CD4-positive, alpha-beta T cell treated with Interleukin-15 for 1 hour (primary cell): ENCODE measurements around the gene KIAA1217.
"Not testable (repeated sequence)": the region's sequence is repeated elsewhere in the genome, so short reads cannot be mapped to it uniquely, and the experiment has no call there.

Source experiments
- DNase-seq: peaks from one replicate; pipeline ENCODE4 v3.0.0-alpha.2; 2020

Gene KIAA1217

DNA sequence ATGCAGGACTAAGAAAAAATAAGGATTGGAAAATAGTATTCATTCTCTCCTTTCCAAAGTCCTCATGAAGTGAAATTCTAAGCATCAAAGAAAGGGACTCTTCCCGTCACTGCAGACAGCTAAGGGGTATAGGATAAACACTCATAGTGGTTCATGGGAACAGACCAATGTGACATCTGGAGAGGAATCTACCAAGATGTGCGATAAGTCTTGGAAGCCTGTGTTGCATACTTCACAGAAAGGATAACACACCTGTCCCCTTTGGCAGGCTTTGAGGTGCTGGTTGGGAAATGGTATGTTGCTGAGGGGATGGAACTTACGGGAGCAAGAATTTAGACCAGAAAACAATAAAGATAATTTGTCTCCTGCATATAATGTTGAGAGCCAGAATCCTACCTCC is 266.7 kb downstream of the KIAA1217 start:
- DNase-seq, result no peak

DNA sequence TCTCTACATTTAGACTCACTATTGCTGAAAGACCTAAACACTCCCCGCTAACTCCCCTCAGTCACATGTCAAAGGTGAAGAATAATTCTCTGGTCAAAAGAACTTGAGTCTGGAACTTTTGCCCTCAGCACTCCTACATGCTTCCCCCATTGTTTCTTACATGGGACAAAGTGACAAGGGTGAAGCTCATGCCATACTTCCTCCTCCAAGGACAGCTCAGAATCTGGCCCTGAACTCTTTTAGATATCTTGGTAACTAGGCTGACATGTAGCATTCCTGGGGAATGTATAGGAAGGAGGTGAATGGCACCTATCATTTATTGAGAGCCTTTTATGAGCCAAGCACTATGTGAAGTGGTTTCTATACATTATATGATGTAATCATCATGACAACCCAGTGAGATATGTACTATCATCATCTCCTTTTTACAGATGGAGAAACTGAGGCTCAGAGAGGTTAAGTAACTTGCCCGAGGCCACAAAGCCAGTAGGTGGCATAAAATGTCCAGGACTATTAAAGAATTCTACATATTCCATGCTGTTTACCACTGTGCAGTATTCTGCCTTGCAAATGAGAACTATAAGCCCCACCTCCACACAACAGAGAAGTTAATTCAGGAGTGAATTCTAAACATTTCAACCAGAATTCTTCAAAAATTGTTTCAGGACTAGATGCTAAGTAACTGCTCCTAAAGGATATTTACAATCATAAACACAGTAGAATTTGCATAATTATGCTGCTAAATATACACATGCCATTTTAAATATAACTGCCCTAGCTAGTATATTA is 268.2 kb downstream of the KIAA1217 start:
- no peak for DNase-seq

- no peak for DNase-seq
These were observed 269.0 kb downstream of the KIAA1217 start for GRCh38 chr10:24477915-24478314.

GRCh38 chr10:24479806-24480205 is 270.9 kb downstream of the KIAA1217 start:
- DNase-seq, result no peak

DNA sequence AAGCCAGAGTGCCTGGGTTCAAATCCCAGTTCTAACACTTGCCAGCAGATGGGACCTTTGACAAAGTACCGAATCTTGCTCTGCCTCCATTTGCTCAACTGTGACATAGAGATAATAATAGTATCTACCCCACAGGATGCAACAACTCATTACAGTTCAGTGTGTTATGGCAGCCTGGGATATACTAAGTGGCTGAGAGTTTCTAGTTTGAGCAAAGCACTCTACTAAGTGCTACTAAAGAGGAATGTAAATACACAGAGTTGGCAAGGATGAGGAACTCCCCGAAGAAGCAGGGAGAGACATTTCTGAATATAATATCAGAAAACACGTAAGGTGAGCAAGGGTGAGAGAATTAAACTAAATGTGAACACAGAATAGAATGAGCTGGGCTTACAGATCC is 271.5 kb downstream of the KIAA1217 start:
- no peak for DNase-seq

DNA sequence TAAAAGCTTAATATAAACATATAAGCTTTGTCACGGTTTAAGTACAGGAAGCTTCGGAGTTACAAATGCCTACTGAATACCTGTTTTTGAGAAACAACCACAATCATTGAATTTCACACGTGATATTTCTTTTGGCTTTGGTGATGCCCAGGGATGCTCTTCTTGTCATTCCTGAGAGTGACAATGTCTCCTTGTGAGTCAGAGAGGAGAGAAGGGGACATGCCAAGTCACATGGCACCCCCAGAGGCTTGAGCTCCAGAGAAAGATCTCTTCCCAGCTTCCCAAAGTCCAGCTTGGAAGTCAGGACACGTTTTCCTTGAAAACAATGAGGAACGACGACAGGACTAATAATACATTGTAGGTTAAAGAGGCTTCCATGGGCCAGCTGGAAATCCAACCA is 272.3 kb downstream of the KIAA1217 start:
- DNase-seq, result no peak

GRCh38 chr10:24482713-24483112 is 273.8 kb downstream of the KIAA1217 start:
- not testable (repeated sequence) for DNase-seq

GRCh38 chr10:24483701-24484100 is 274.8 kb downstream of the KIAA1217 start:
- no peak for DNase-seq

GRCh38 chr10:24484771-24485170 is 275.8 kb downstream of the KIAA1217 start:
- no peak for DNase-seq

DNA sequence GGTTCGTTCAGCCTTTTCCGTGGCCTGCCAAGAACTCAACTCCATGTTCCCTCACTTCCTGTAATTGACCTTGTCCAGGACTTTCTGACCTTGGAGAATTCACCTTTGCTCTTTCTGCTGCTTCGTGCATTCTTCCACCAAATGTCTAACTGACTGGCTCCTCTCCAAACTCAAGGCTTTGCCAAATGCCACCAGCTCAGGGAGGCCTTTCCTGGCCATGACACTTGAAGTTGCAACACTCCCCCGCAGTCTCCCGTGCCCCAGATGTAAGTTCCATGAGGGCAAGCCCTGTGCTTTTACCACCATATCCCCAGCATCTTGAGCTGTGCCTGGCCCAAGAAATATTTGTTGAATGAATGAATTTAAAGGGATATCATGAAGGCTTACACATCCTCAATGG is 276.4 kb downstream of the KIAA1217 start:
- DNase-seq, result no peak

- DNase-seq, result no peak
These were observed 279.7 kb downstream of the KIAA1217 start for GRCh38 chr10:24488631-24489030.

GRCh38 chr10:24493165-24493564 is 284.2 kb downstream of the KIAA1217 start:
- no peak for DNase-seq

- DNase-seq, result no peak
These were observed 285.3 kb downstream of the KIAA1217 start for GRCh38 chr10:24494236-24494635.

DNA sequence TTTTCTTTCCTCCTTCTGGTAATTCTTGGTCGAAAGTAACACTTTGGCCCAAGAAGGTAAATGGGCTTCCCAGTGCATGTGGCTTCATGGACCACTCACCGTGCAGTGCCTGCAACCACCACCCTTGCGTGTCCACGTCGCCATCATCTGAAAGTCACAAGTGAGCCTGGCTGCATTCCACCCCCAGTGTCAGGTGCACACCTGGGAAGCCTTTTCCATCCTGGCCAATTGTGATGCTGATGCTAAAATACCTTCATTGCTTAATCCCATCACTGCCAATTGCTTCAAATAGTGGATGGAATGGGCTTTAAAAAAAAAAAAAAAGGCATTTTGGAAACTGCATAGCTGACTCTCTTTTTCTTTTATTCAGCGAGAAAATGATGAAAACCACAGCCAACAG is 285.8 kb downstream of the KIAA1217 start:
- DNase-seq, result no peak

GRCh38 chr10:24495666-24496460 is 286.9 kb downstream of the KIAA1217 start:
- DNase-seq, result no peak

DNA sequence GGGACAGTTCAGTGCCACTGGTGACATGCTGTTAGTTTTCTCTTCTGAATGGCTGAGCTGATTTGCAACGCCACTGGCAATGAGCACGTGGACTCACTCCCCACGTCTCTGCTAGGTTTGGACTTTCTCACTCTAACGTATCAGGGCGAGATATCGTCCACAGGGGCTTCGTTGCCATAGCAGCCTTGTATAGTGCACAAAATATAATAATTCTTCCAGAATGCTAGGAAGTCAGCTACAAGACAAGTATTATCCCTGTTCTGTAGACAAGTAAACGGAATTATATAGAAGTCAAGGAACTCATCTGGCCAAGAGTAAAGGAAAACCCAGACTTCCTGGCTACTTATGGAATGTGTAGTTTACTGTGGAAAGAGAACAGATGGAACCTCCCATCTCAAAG is 288.0 kb downstream of the KIAA1217 start:
- no peak for DNase-seq

- DNase-seq, result no peak
These were observed 292.2 kb downstream of the KIAA1217 start for GRCh38 chr10:24501056-24501711.

DNA sequence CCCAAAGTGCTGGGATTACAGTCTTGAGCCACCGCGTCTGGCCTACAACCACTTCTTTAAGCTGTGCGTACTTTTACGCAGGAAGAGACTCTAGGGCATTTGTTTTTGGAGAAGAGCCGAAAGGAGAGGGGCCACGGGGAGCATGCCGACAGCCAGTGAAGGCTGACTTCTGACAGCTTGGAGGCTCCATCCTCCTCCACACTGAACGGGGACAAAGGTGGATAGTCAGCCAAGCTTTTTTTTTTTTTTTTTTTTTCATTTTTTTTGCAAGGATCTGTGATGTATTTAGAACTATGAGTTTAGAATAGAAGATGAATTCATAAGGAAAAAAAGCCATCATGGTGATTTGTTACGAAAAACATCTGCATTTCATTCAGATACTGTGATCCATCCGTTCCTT is 293.1 kb downstream of the KIAA1217 start:
- no peak for DNase-seq

DNA sequence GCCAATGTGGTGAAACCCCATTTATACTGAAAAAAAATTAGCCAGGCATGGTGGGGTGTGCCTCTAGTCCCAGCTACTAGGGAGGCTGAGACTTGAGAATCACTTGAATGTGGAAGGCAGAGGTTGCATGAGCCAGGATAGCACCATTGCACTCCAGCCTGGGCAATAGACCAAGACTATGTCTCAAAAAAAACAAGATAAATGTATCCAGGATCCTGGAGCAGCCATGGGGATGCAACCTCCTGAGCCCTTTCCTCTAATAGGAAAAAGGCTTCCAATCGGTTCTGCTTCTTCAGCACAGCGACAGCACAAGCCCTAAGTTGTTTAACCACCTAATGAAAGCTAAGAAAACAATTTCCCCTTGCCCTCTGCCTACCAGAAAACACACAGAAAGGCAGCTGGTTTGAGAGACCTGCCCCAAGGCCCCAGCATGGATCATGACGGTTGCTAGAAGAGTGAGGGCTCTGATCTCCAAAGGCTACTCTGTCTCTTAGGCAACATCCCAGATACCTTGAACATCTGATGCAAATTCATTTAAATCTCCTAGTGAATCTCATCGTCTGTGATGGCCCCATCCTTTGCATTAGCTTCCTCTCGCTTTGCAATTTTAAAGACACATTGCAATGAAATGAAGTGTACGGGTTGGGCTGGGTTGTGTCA is 294.0 kb downstream of the KIAA1217 start:
- no peak for DNase-seq

- no peak for DNase-seq
These were observed 294.8 kb downstream of the KIAA1217 start for GRCh38 chr10:24503461-24504320.

- no peak for DNase-seq
These were observed 296.8 kb downstream of the KIAA1217 start for GRCh38 chr10:24505759-24506158.

DNA sequence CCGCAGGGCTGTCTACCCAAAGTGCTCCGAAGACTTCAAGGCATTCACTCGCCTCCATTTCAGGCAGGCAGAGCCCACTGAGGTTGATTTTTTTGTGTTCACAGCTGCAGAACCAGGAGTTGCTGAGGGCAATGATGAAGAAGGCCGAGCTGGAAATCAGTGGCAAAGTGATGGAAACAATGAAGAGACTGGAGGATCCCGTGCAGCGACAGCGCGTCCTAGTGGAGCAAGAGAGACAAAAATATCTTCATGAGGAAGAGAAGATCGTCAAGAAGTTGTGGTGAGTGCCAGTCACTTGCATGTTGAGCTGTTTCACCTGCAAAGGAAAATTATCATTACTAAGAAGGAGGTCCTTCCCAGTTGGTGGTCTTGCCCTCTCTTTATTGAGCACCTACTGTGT is 304.2 kb downstream of the KIAA1217 start:
- no peak for DNase-seq
